ENCODE measurements around the gene ST6GALNAC4. TPM values are rescaled to one million over a fixed set of nuclear protein-coding genes. Genes with fewer than 3 reads are reported as not detected.

ST6GALNAC4 gene
- 30.8 and 31.7 TPM in 2 replicates for total RNA-seq

DNA sequence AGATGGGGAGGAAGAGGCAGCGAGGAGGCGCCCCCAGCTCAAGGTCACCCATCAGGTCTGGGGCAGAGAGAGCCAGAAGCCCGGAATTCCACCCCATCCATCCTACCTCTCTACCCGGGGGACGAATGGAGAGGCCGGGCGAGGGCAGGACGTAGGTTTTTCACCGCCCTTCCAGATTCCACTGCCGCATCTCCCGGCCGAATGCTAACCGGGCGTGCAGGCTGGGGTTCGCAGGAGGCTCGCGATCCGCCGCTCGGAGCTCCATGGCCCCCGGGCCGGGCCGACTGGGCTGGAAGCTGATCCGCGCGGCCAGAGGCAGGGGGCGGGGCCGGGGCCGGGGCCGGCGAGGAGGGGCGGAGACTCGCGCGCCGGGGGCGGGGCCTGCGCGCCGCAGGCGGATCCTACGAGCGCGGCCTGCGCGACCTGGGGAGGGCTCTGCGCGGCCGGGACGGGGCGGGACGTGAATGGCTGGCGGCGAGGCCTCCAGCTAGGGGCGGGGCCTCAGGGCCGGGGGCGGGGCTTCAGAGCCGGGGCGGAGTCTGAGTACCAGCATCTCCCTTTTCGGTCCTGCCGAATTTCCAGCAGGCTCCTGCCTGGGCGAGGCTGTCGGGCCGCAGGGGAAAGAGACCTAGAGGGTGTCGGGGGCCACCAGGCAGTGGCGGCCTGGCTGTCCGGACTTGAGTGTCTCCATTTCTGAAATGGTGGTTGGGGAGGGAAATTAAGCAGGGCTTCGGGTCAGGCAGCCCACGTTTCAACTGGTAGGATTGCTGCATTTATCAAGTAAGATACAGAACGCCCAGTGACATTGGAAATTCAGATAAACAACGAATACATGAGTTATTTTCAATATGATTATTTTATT lies at the start of gene ST6GALNAC4:
ST6GALNAC4 (minus strand) TSS at position 322 of the 862 bp plus-strand sequence. CDS start 622 bp downstream, outside the sequence.

GRCh38 chr9:127937388-127938297 lies 20.8 kb upstream of the ST6GALNAC4 start, which contains the start of gene DPM2:
Gene DPM2 (minus strand): TSS chr9:127937854. CDS start chr9:127937820, 34 bp downstream.

GRCh38 chr9:127930231-127931091 lies 13.6 kb upstream of the ST6GALNAC4 start, which contains the start of gene PIP5KL1:
Gene PIP5KL1 (minus strand): TSS chr9:127930777. CDS start chr9:127930752, 25 bp downstream.

DNA sequence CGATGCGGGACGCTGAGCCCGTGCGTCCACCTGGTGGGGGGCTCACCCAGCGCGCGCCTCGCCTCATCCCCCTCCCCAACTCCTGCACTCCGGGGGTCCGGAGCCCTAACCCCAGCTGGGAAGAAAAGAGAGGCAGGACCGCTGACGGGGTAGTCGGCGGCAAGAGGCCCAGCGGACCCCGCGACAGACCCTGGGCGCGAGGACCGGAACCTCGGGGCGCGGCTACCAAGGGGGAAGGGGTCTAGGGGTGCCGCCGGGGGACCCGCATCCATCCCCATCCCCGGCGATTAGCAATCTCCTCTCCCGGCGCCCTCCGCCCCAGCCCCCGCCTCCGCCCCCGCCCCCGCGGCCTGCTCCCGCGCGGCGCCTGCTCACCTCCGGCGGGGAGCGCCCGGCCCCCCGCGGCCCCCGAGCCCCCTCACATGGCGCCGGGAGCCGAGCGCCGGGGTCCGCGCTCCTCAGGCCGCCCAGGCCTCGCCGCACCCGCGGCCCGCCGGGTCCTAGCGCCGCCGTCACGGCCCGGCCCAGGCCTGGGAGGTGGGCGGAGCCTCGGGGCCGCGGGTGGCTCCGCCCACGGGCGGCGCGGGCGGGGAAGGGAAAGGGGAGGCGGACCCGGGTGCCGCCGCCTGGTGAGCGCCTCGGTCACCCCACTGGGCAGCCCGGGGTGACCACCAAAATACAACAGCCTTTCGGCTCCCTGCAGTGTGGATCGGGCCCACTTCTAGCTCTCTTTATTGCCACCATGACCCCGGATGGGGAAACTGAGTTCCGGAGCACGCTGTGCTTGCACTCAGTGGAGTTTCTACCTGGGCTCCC lies 17.5 kb downstream of the ST6GALNAC4 start, which contains the start of gene ST6GALNAC6:
ST6GALNAC6 (minus strand) TSS at position 476 of the 816 bp plus-strand sequence. CDS start 1,622 bp downstream, outside the sequence.

GRCh38 chr9:127877566-127877998 lies 39.3 kb downstream of the ST6GALNAC4 start, which contains the start of gene AK1:
Gene AK1 (minus strand): TSS chr9:127877675. CDS start chr9:127874617, 3,058 bp downstream.

Small RNA genes within 50 kb of the gene (small RNA-seq; reads per million reads assigned to genes)
- gene MIR4672 = 2.4 reads per million, percentile 53 among the genes with 10 or more reads in this experiment

Other genes with a start within 250 kb of the ST6GALNAC4 start
- gene CFAP157, start 210.1 kb downstream of the ST6GALNAC4 start, total RNA-seq = 0.16 TPM in 1 of 2 replicates, not detected in the other
- 13.0 and 13.8 TPM in 2 replicates for gene PTRH1, start 201.4 kb downstream of the ST6GALNAC4 start, total RNA-seq
- gene TTC16, start 201.0 kb downstream of the ST6GALNAC4 start, total RNA-seq = not detected in 2 replicates
- 3.8 and 4.7 TPM in 2 replicates for gene TOR2A, start 181.7 kb downstream of the ST6GALNAC4 start, total RNA-seq
- under 0.01 and 0.36 TPM in 2 replicates for gene SH2D3C, start 138.4 kb downstream of the ST6GALNAC4 start, total RNA-seq
- gene CDK9, start 131.0 kb downstream of the ST6GALNAC4 start, total RNA-seq = 53.1 and 57.9 TPM in 2 replicates
- 79.1 and 93.1 TPM in 2 replicates for gene FPGS, start 114.2 kb downstream of the ST6GALNAC4 start, total RNA-seq
- 28.9 and 33.0 TPM in 2 replicates for gene ENG, start 62.4 kb downstream of the ST6GALNAC4 start, total RNA-seq
- 62.8 and 85.4 TPM in 2 replicates for gene AK1, start 39.4 kb downstream of the ST6GALNAC4 start, total RNA-seq
- 80.3 and 89.6 TPM in 2 replicates for gene ST6GALNAC6, start 17.4 kb downstream of the ST6GALNAC4 start, total RNA-seq
- 2.9 and 4.7 TPM in 2 replicates for gene PIP5KL1, start 13.7 kb upstream of the ST6GALNAC4 start, total RNA-seq
- gene DPM2, start 20.8 kb upstream of the ST6GALNAC4 start, total RNA-seq = 10.2 and 11.0 TPM in 2 replicates
- 15.6 and 17.2 TPM in 2 replicates for gene EEIG1, start 63.9 kb upstream of the ST6GALNAC4 start, total RNA-seq
- 13.0 and 13.8 TPM in 2 replicates for gene NAIF1, start 150.3 kb upstream of the ST6GALNAC4 start, total RNA-seq
- 36.2 and 43.2 TPM in 2 replicates for gene SLC25A25, start 151.2 kb upstream of the ST6GALNAC4 start, total RNA-seq
- gene PTGES2, start 210.7 kb upstream of the ST6GALNAC4 start, total RNA-seq = 45.7 and 48.0 TPM in 2 replicates
- 0.32 TPM in 1 of 2 replicates, not detected in the other for gene LCN2, start 232.4 kb upstream of the ST6GALNAC4 start, total RNA-seq
- 24.2 and 27.6 TPM in 2 replicates for gene BBLN, start 243.2 kb upstream of the ST6GALNAC4 start, total RNA-seq